Amniotic epithelial cell (primary cell): Measurements from ENCODE around the gene TRIM22.
A peak's percentile ranks its signal among the peaks of the same experiment; 100 is the strongest.
"Not testable (repeated sequence)": the region's sequence is repeated elsewhere in the genome, so short reads cannot be mapped to it uniquely, and the experiment has no call there.

ENCODE experiments used
- DNase-seq: peaks from one replicate; pipeline ENCODE4 v3.0.0-alpha.2; 2010; ENCODE audit warnings: low read depth

Gene TRIM22

DNA sequence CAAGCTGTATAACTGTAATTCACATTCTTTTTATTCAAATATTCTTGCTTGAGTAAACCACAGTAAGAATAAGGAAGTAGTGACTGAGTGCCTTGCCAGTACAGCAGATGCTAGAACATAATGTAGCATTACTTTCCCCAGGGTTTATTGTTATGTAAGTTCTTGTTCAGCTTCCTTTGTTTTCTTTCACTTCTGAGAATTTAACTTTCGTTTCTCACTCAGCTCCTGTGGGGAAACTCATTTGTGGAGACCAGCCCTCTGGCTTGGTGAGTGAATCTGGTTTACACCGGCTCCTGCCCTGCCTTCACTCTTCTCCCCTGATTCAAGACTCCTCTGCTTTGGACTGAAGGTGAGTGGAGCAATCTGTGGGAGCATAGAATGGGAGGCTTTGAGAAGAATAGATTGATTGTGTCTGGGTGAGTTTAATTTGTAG is at the start of gene TRIM22:
Gene TRIM22, plus strand, starts transcription at position 240 of the 433 bp plus-strand sequence. CDS start 6,443 bp downstream, outside the sequence.
- DNase-seq = peak; percentile 78

DNA sequence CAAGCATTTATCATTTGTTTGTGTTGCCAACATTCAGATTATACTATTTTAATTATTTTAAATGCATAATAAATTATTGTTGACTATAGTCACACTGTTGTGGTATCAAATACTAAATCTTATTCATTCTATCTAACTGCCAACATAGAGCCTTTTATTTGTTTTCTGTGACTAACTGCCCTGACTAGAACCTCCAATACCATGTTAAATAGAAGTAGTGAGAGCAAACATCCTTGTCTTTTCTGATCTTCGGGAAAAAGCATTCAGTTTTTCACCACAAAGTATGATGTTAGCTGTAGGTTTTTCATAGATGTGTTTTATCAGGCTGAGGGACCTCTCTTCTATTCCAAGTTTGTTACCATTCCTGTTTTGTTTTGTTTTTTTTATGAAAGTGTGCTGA is 49.6 kb upstream of the TRIM22 start:
- no peak for DNase-seq

DNA sequence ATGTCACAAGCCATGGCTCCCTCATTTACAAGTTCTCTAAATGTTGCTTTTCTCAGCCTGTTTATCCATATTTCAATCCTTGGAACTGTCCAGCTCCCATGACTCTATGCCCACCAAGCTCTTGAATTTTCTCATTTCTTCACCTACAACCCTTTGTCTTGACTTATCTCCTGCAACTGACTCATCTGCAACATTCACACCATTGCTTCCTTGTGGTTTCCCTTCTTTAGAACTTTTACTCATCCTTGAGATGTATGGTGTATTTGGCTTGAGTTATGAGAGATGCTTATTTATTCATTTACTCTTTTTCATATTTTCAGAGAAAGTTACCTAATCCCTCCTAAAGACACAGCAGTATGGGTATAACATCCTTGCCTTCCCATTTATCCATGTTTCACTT is 46.0 kb upstream of the TRIM22 start:
- peak; percentile 45 for DNase-seq

GRCh38 chr11:5646139-5646538 is 43.5 kb upstream of the TRIM22 start:
- no peak for DNase-seq

DNA sequence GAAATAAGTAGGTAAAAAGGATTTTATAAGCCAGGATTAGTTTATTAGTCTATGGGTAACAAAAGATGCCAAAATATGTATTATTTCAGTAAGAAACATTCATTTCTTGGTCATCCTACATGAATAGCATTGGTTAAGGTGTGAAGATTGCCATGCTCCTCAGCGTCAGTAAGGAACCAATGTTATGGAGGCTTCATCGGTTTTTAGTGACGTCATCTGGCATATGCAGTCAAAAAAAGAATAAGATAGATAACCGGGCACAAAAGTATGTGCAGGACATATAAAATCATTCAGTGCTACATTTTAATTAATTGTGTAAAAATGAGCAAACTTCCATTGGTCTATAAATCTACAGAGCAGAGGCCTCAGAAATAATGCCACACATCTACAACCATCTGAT is 34.1 kb upstream of the TRIM22 start:
- DNase-seq = no peak

- DNase-seq = not testable (repeated sequence)
These were observed 32.6 kb upstream of the TRIM22 start for GRCh38 chr11:5656956-5657355.

- no peak for DNase-seq
These were observed 31.3 kb upstream of the TRIM22 start for GRCh38 chr11:5658318-5658717.

GRCh38 chr11:5663511-5663910 is 26.1 kb upstream of the TRIM22 start:
- no peak for DNase-seq

GRCh38 chr11:5665051-5665570 is 24.5 kb upstream of the TRIM22 start:
- no peak for DNase-seq

GRCh38 chr11:5665746-5666401 is 23.7 kb upstream of the TRIM22 start:
- DNase-seq = no peak

- peak; percentile 21 for DNase-seq
These were observed 23.2 kb upstream of the TRIM22 start for GRCh38 chr11:5666402-5666793.

- DNase-seq = no peak
These were observed 17.8 kb upstream of the TRIM22 start for GRCh38 chr11:5671831-5672230.

GRCh38 chr11:5674391-5674790 is 15.2 kb upstream of the TRIM22 start:
- no peak for DNase-seq

DNA sequence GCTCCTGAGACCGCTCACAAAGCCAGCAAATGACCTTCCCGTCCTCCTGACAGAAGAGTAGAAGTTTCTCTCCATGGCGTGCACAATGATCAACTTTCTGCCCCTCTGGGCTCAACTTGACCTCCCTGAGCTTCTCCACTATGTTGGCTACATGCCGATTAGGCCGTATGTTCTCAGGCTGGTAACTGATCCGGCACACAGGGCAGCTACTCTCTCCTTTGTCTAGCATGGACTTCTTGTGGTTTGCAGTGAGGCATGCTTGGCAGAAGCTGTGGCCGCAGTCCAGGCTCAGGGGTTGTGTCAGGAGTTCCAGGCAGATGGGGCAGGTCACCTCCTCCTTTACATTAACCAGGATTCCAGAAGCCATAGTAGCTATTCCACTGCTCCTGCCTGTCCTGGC is 9.8 kb upstream of the TRIM22 start:
- peak; percentile 15 for DNase-seq

- not testable (repeated sequence) for DNase-seq
These were observed 6.6 kb upstream of the TRIM22 start for GRCh38 chr11:5682890-5683441.

- DNase-seq = not testable (repeated sequence)
These were observed 6.0 kb upstream of the TRIM22 start for GRCh38 chr11:5683620-5684019.

- peak; percentile 17 for DNase-seq
These were observed 5.4 kb upstream of the TRIM22 start for GRCh38 chr11:5684036-5684645.

- DNase-seq = peak; percentile 99
These were observed 4.8 kb upstream of the TRIM22 start, which contains the start of gene TRIM5 for GRCh38 chr11:5684646-5685362. TRIM5 (minus strand) TSS chr11:5685074; CDS start chr11:5680177, 4,897 bp downstream.

- no peak for DNase-seq
These were observed 3.2 kb upstream of the TRIM22 start for GRCh38 chr11:5686426-5686825.

- no peak for DNase-seq
These were observed 1.1 kb upstream of the TRIM22 start for GRCh38 chr11:5688482-5688881.

- DNase-seq = peak; percentile 38
These were observed 626 bp downstream of the TRIM22 start for GRCh38 chr11:5690216-5690615.

DNA sequence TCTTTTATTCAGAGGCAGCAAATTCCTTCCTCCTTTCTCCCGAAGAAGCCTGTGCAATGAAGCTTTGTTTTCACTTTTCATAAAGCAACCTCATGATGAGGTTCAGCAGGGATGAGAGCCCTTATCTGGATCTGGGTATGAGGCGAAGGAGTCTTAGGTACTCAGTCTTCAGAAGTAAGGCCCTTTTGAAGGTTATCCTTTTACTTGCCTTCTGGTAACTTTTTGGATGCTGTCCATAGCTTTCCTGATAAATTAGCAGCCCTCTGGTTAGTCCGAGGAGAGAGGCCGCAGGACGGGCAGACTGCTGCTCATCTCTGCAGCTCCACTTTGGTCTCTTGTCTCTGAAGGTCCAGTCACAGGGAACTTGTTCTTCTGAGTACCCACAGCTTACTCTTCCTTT is 1.1 kb downstream of the TRIM22 start:
- peak; percentile 64 for DNase-seq
